Measurements from ENCODE around the gene HNRNPUL1.
"Not testable (repeated sequence)": the region's sequence is repeated elsewhere in the genome, so short reads cannot be mapped to it uniquely, and the experiment has no call there.

Gene HNRNPUL1

GRCh38 chr19:41263850-41264580 lies at the start of gene HNRNPUL1:
Gene HNRNPUL1, plus strand, starts transcription at chr19:41264372. Its CDS starts 132 bp downstream, at chr19:41264504.
- DNase-seq: peak; percentile 98

GRCh38 chr19:41217741-41218140 lies 46.4 kb upstream of the HNRNPUL1 start:
- no peak for DNase-seq

- no peak for DNase-seq
Observed at GRCh38 chr19:41218249-41218614, 45.9 kb upstream of the HNRNPUL1 start.

- no peak for DNase-seq
Observed at GRCh38 chr19:41218615-41219507, 45.3 kb upstream of the HNRNPUL1 start, which contains the start of gene AXL. Gene AXL, plus strand, starts transcription at chr19:41219223. Its CDS starts 170 bp downstream, at chr19:41219393.

- no peak for DNase-seq
Observed at GRCh38 chr19:41219924-41220567, 44.1 kb upstream of the HNRNPUL1 start.

- DNase-seq: no peak
Observed at GRCh38 chr19:41220811-41221210, 43.4 kb upstream of the HNRNPUL1 start.

GRCh38 chr19:41221514-41222205 lies 42.5 kb upstream of the HNRNPUL1 start:
- DNase-seq: no peak

- DNase-seq: no peak
Observed at GRCh38 chr19:41222240-41222639, 41.9 kb upstream of the HNRNPUL1 start.

GRCh38 chr19:41223431-41224234 lies 40.5 kb upstream of the HNRNPUL1 start:
- DNase-seq: no peak

- no peak for DNase-seq
Observed at GRCh38 chr19:41224632-41225031, 39.5 kb upstream of the HNRNPUL1 start.

GRCh38 chr19:41225238-41226052 lies 38.7 kb upstream of the HNRNPUL1 start:
- DNase-seq: no peak

GRCh38 chr19:41226053-41226873 lies 37.9 kb upstream of the HNRNPUL1 start:
- no peak for DNase-seq

GRCh38 chr19:41226874-41227390 lies 37.2 kb upstream of the HNRNPUL1 start:
- DNase-seq: no peak

GRCh38 chr19:41228486-41228885 lies 35.7 kb upstream of the HNRNPUL1 start:
- no peak for DNase-seq

- DNase-seq: not testable (repeated sequence)
Observed at GRCh38 chr19:41229338-41229737, 34.8 kb upstream of the HNRNPUL1 start.

- DNase-seq: no peak
Observed at GRCh38 chr19:41230067-41230857, 33.9 kb upstream of the HNRNPUL1 start.

GRCh38 chr19:41232686-41233085 lies 31.5 kb upstream of the HNRNPUL1 start:
- no peak for DNase-seq

- no peak for DNase-seq
Observed at GRCh38 chr19:41233748-41234240, 30.4 kb upstream of the HNRNPUL1 start.

Data from NCI-H510A (cell line).